ENCODE results near the gene PHRF1. TPM values are rescaled to one million over a fixed set of nuclear protein-coding genes. Genes with fewer than 3 reads are reported as not detected.

PHRF1 gene
- total and polyA plus RNA-seq, 2 of the 4 experiments (the other 2 are of a cell fraction): 10.9 to 17.5 TPM

DNA sequence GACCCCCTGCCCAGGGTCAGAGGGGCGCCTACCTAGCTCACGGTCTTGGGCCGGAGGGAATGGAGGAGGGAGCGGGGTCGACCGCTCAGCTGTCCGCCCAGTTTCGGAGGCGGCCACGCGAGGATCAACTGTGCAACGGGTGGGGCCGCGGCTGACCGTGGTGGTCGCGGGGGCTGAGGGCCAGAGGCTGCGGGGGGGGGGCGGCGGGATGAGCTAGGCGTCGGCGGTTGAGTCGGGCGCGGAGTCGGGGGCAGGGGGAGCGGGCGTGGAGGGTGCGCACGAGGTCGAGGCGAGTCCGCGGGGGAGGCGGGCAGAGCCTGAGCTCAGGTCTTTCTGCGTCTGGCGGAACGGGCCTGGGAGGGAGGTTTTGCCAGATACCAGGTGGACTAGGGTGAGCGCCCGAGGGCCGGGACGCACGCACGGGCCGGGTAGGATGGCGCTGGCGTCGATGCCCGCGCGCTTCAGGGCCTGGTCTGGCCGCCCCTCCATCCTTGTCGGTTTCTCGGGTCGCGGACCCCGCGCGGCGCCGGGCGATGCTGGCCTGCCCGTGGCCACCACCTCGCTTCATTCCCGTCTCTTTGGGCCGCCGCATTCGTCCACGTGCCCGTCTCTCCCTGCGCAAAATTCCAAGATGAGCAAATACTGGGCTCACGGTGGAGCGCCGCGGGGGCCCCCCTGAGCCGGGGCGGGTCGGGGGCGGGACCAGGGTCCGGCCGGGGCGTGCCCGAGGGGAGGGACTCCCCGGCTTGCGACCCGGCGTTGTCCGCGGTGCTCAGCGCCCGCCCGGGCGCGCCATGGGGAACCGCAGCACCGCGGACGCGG is 60.5 kb downstream of the PHRF1 start, which contains the start of gene DRD4:
Gene DRD4, plus strand, starts transcription at position 759 of the 822 bp plus-strand sequence. Its CDS starts 36 bp downstream, at position 795.
- H4K8ac ChIP-seq (ENCODE audit: low read depth in 2 of 2, low read length in 2 of 2): no peak within 1 kb of the TSS; a peak in 1 of 4 replicates
- H3K4me2 ChIP-seq (ENCODE audit: low read depth, low read length): peak within 1 kb of the TSS; percentile 72
- POLR2A ChIA-PET (ENCODE audit: unreplicated experiment): no interaction called here
- DNase-seq (peak; percentile 37), ATAC-seq (ENCODE audit: low read depth) (peak; percentile 93)
- H3K27me3 ChIP-seq (ENCODE audit: control insufficient read depth, insufficient read depth, low read length): peaks cover 16% of the 10 kb centered on the region; the same call in 1 of the 2 replicates
- no peak within 1 kb of the TSS for H2AK5ac ChIP-seq (ENCODE audit: low read depth, low read length)
- no peak within 1 kb of the TSS for H2BK120ac ChIP-seq (ENCODE audit: low read depth, low read length)
- H2BK20ac ChIP-seq (ENCODE audit: low read depth, low read length): no peak within 1 kb of the TSS
- no peak within 1 kb of the TSS for H3K27ac ChIP-seq (ENCODE audit: insufficient read depth, low read length)
- no peak within 1 kb of the TSS for H2BK5ac ChIP-seq (ENCODE audit: low read depth, low read length, poor library complexity, severe bottlenecking)
- no peak within 1 kb of the TSS for H3K4ac ChIP-seq (ENCODE audit: low read depth, low read length)
- 14% methylated on average over 50 of the region's 100 CpGs; no CpG with 5 or more reads in 1 of the 2 experiments for WGBS, 2 experiments (ENCODE audit: extremely low coverage in 2 of 2, insufficient read length in 1 of 2)
- intact Hi-C loops (cut with micrococcal nuclease) (no loop called here), in situ Hi-C loops (cut with MboI; ENCODE audit: low sequenced_read_pairs) (no loop called here), dilution Hi-C loops (cut with HindIII; ENCODE audit: low sequenced_read_pairs, unreplicated experiment) (no loop called here)
- H3K14ac ChIP-seq (replicated peaks; ENCODE audit: low read depth, low read length): no peak within 1 kb of the TSS
- CTCF ChIA-PET: no interaction called here
- peaks cover 41% of the 10 kb centered on the region for H4K20me1 ChIP-seq (ENCODE audit: insufficient read depth, low read length)
- H3K4me3 ChIP-seq (ENCODE audit: insufficient read depth, low read depth, low read length): peak within 1 kb of the TSS; percentile 23; the same call in 1 of the 2 replicates
- no peak within 1 kb of the TSS for H4K91ac ChIP-seq (ENCODE audit: insufficient read depth, low read depth, low read length)
- TF ChIP-seq POLR2A (IDR thresholded peaks at IDR 0.05; ENCODE audit: low read depth, low read length) (no peak), RAD21 (IDR thresholded peaks at IDR 0.05; ENCODE audit: low read length) (no peak), MXI1 (IDR thresholded peaks at IDR 0.05; ENCODE audit: borderline replicate concordance, low read depth, low read length) (no peak), BHLHE40 (IDR thresholded peaks at IDR 0.05; ENCODE audit: low read depth, low read length) (peak; percentile 38; the same call in 1 of the 2 replicates)
- TF ChIP-seq, protein P1, sequence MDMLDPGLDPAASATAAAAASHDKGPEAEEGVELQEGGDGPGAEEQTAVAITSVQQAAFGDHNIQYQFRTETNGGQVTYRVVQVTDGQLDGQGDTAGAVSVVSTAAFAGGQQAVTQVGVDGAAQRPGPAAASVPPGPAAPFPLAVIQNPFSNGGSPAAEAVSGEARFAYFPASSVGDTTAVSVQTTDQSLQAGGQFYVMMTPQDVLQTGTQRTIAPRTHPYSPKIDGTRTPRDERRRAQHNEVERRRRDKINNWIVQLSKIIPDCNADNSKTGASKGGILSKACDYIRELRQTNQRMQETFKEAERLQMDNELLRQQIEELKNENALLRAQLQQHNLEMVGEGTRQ (IDR thresholded peaks at IDR 0.05; ENCODE audit: low read depth, low read length): peak; percentile 44; the same call in 1 of the 2 replicates
- no peaks in the 10 kb centered on the region for H3K9me3 ChIP-seq (ENCODE audit: control insufficient read depth, insufficient read depth, low read length)
- no peaks in the 10 kb centered on the region for H3K9me1 ChIP-seq (ENCODE audit: insufficient read depth, low read length)
- peak within 1 kb of the TSS; percentile 79 for H2AFZ ChIP-seq (replicated peaks; ENCODE audit: low read length, poor library complexity)
- H3K79me1 ChIP-seq (ENCODE audit: low read depth in 1 of 2, low read length in 2 of 2): no peaks in the 10 kb centered on the region
- H3K36me3 ChIP-seq (ENCODE audit: control insufficient read depth, insufficient read depth, low read length): peaks cover 4% of the 10 kb centered on the region
- no peak within 1 kb of the TSS for H3K18ac ChIP-seq (ENCODE audit: low read depth, low read length)
- no peak within 1 kb of the TSS for H3K56ac ChIP-seq (ENCODE audit: extremely low read depth, insufficient read depth, low read length)
- peak within 1 kb of the TSS; percentile 42 for H2AK9ac ChIP-seq (replicated peaks; ENCODE audit: low read depth, low read length, poor library complexity)
- no peak within 1 kb of the TSS for H3K9ac ChIP-seq (ENCODE audit: low read depth, low read length)
- no peak within 1 kb of the TSS; the same call in 1 of the 2 replicates for H4K5ac ChIP-seq (ENCODE audit: low read depth, low read length)
- H2BK15ac ChIP-seq (ENCODE audit: low read depth, low read length): no peak within 1 kb of the TSS
- no peak within 1 kb of the TSS for H3K23ac ChIP-seq (ENCODE audit: low read depth, low read length)
- peaks cover 10% of the 10 kb centered on the region; the same call in 1 of the 2 replicates for H3K4me1 ChIP-seq (ENCODE audit: control insufficient read depth, insufficient read depth, low read length)
- BruUV-seq (replicated peaks): no TSS peak

Data from IMR-90 (cell line).